Endothelial cell of umbilical vein (primary cell): ENCODE results near the gene MTG1.

Experiments used
- CTCF ChIP-seq, 2 donors: IDR thresholded peaks; 1 replicate in 1 of 2; 2 replicates in 1 of 2; pipeline ENCODE4 v1.5.1; 2011; ENCODE audit warnings: low read length in 2 of 2, mild to moderate bottlenecking in 2 of 2, moderate library complexity in 2 of 2, control low read depth in 1 of 2, inconsistent platforms in 1 of 2, low read depth in 1 of 2; ENCODE audit not compliant: insufficient read depth in 1 of 2; ENCODE audit errors: extremely low read depth in 1 of 2
- GATA2 ChIP-seq: IDR thresholded peaks from 2 replicates; pipeline ENCODE4 v1.7.0; 2011; ENCODE audit warnings: low read depth, mild to moderate bottlenecking, moderate library complexity, mixed read lengths, low read length; ENCODE audit not compliant: insufficient read length, insufficient read depth
- MAX ChIP-seq: IDR thresholded peaks from 2 replicates; pipeline ENCODE4 v1.6.1; 2011; ENCODE audit not compliant: insufficient read depth, insufficient read length
- MYC ChIP-seq: IDR thresholded peaks from one replicate; pipeline ENCODE4 v1.6.1; 2011; ENCODE audit warnings: mild to moderate bottlenecking, low read depth, low read length
- POLR2A ChIP-seq: IDR thresholded peaks from 2 replicates; pipeline ENCODE4 v1.6.1; 2012; ENCODE audit warnings: low read depth, mild to moderate bottlenecking, control low read depth, low read length
- POLR2AphosphoS5 ChIP-seq: IDR thresholded peaks from 2 replicates; pipeline ENCODE4 v1.6.1; 2012; ENCODE audit warnings: low read depth, mild to moderate bottlenecking, control low read depth, low read length, moderate library complexity; ENCODE audit not compliant: insufficient read depth

GRCh38 chr10:133448120-133448519 is 54.2 kb downstream of the MTG1 start:
- no peak for TF ChIP-seq POLR2A
- no peak for TF ChIP-seq CTCF (IDR thresholded peaks at IDR 0.05; ENCODE audit: extremely low read depth in 1 of 2, insufficient read depth in 1 of 2, low read depth in 1 of 2, low read length in 2 of 2)
- no peak for TF ChIP-seq POLR2AphosphoS5
- no peak for TF ChIP-seq GATA2
- no peak for TF ChIP-seq MAX
- TF ChIP-seq MYC = no peak
